Fibroblast of lung (primary cell): Measurements from ENCODE around the gene TCL1B. TPM values are rescaled to one million over a fixed set of nuclear protein-coding genes. Genes with fewer than 3 reads are reported as not detected.

Experiments
- DNase-seq, 2 donors: peaks; one replicate each; pipeline versions ENCODE4 v3.0.0 to v3.0.0-alpha.2; 2010; ENCODE audit warnings: low read depth in 2 of 2
- H2AFZ ChIP-seq: 2 replicates; pipeline ENCODE4 v1.5.1; 2012; ENCODE audit warnings: low read length, control low read depth, inconsistent platforms
- H3K27ac ChIP-seq: 2 replicates; pipeline ENCODE4 v1.5.1; 2011; ENCODE audit warnings: low read length, control low read depth; ENCODE audit not compliant: insufficient read depth
- H3K27me3 ChIP-seq: 2 replicates; pipeline ENCODE4 v1.5.1; 2011; ENCODE audit warnings: mild to moderate bottlenecking, low read length; ENCODE audit not compliant: control insufficient read depth, insufficient read depth
- H3K36me3 ChIP-seq: 2 replicates; pipeline ENCODE4 v1.5.1; 2011; ENCODE audit warnings: low read length; ENCODE audit not compliant: control insufficient read depth, insufficient read depth
- H3K4me1 ChIP-seq: 2 replicates; pipeline ENCODE4 v1.5.1; 2011; ENCODE audit warnings: low read length; ENCODE audit not compliant: control insufficient read depth, insufficient read depth; ENCODE audit errors: extremely low read depth
- H3K4me2 ChIP-seq: 2 replicates; pipeline ENCODE4 v1.5.1; 2011; ENCODE audit warnings: low read length, control low read depth; ENCODE audit not compliant: insufficient read depth; ENCODE audit errors: extremely low read depth
- H3K4me3 ChIP-seq, 4 experiments: fragments of 200-600 bp in 1 of 4; sonication (generic) in 1 of 4; replicated peaks in 1 of 4; 2 replicates each; pipeline ENCODE4 v1.5.1; 2011 to 2016; ENCODE audit warnings: low read length in 4 of 4, low read depth in 3 of 4, mild to moderate bottlenecking in 3 of 4, control low read depth in 2 of 4, inconsistent platforms in 1 of 4, mixed read lengths in 1 of 4; ENCODE audit not compliant: insufficient read depth in 1 of 4; ENCODE audit errors: control extremely low read depth in 1 of 4
- H3K79me2 ChIP-seq: 2 replicates; pipeline ENCODE4 v1.5.1; 2012; ENCODE audit warnings: mild to moderate bottlenecking, low read length, inconsistent platforms; ENCODE audit not compliant: control insufficient read depth, insufficient read depth
- H3K9ac ChIP-seq: 2 replicates; pipeline ENCODE4 v1.5.1; 2011; ENCODE audit warnings: mild to moderate bottlenecking, low read length, control low read depth; ENCODE audit not compliant: insufficient read depth
- H3K9me3 ChIP-seq: 2 replicates; pipeline ENCODE4 v1.5.1; 2012; ENCODE audit warnings: low read depth, low read length; ENCODE audit not compliant: control insufficient read depth, insufficient read depth
- H4K20me1 ChIP-seq: 2 replicates; pipeline ENCODE4 v1.5.1; 2011; ENCODE audit warnings: low read length; ENCODE audit not compliant: control insufficient read depth, insufficient read depth; ENCODE audit errors: extremely low read depth
- EZH2 ChIP-seq: IDR thresholded peaks from 2 replicates; pipeline ENCODE4 v1.5.1; 2012; ENCODE audit warnings: low read length, control low read depth, mild to moderate bottlenecking; ENCODE audit errors: missing control alignments
- polyA plus RNA-seq, 2 donors: library from polyadenylated mRNA; depleted of rRNA in 1 of 2; stranded (reverse) in 1 of 2; unstranded in 1 of 2; fragments of >200 nt; gene quantifications; 2 replicates each; pipeline ENCODE4 v1.2.1, GENCODE V29; 2011 to 2012; ENCODE audit warnings: missing spikeins in 1 of 2
- total RNA-seq: library from RNA; depleted of rRNA; stranded (reverse); fragments of >200 nt; gene quantifications from 2 replicates; pipeline ENCODE4 v1.2.1, GENCODE V29; 2014
- TF ChIP-seq, protein P1 (sequence below), 2 donors: IDR thresholded peaks in 1 of 2; conservative IDR thresholded peaks in 1 of 2; 1 replicate in 1 of 2; 2 replicates in 1 of 2; pipeline ENCODE4 v1.5.1; 2011 to 2012; ENCODE audit warnings: low read length in 2 of 2, control low read depth in 1 of 2, inconsistent platforms in 1 of 2, low read depth in 1 of 2, mild to moderate bottlenecking in 1 of 2

TCL1B gene
- total and polyA plus RNA-seq, 2 donors (not counting 1 experiment from before 2014, with no cell fraction given) = not detected

DNA sequence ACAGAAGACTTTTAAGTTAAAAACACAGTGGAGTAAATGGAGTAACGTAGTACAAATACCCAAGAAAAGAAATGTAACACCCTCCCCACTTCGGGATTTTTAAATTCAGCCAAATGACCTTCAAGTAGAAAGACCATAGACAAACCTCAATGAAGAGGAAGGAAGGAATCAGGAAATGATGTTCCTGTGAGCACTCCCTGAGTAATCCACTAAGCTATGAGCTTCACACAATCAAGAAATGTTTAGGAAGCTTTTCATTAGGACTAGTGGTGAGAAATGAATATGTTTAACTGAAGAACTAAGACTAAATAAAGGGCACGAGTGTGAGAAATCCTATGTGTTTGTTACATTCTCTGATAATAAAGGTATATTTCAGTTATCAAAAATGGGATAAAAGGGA lies 17.6 kb downstream of the TCL1B start:
- TF ChIP-seq, protein P1, sequence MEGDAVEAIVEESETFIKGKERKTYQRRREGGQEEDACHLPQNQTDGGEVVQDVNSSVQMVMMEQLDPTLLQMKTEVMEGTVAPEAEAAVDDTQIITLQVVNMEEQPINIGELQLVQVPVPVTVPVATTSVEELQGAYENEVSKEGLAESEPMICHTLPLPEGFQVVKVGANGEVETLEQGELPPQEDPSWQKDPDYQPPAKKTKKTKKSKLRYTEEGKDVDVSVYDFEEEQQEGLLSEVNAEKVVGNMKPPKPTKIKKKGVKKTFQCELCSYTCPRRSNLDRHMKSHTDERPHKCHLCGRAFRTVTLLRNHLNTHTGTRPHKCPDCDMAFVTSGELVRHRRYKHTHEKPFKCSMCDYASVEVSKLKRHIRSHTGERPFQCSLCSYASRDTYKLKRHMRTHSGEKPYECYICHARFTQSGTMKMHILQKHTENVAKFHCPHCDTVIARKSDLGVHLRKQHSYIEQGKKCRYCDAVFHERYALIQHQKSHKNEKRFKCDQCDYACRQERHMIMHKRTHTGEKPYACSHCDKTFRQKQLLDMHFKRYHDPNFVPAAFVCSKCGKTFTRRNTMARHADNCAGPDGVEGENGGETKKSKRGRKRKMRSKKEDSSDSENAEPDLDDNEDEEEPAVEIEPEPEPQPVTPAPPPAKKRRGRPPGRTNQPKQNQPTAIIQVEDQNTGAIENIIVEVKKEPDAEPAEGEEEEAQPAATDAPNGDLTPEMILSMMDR (conservative IDR thresholded peaks at IDR 0.05 in 1 of 2, IDR thresholded peaks at IDR 0.05 in 1 of 2; ENCODE audit: low read depth in 1 of 2, low read length in 2 of 2) = no peak
- no peak for TF ChIP-seq EZH2
- no peak overlapping the region for H3K27ac ChIP-seq
- no peak overlapping the region for H3K4me3 ChIP-seq
- H2AFZ ChIP-seq = no peak overlapping the region
- no peaks in the 10 kb centered on the region for H3K27me3 ChIP-seq
- H3K9me3 ChIP-seq = no peaks in the 10 kb centered on the region
- DNase-seq = no peak
- no peaks in the 10 kb centered on the region for H4K20me1 ChIP-seq
- H3K79me2 ChIP-seq = no peaks in the 10 kb centered on the region
- no peaks in the 10 kb centered on the region for H3K36me3 ChIP-seq
- H3K9ac ChIP-seq = no peak overlapping the region
- no peaks in the 10 kb centered on the region for H3K4me1 ChIP-seq
- no peak overlapping the region for H3K4me2 ChIP-seq

DNA sequence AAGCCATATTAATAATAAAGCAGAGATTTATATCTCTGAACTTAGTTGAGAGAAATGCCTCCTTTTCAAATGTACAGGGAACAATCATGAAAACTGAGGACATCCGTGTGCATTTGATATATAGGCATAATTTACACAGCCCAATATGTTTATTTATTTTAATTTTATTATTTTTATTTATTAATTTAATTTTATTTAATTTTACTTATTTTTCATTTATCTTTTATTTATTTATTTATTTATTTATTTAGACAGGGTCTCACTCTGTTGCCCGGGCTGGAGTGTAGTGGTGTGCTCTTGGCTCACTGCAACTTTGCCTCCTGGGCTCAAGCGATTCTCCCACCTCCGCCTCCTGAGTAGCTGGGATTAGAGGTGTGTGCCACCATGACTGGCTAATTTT lies 19.3 kb downstream of the TCL1B start:
- TF ChIP-seq, protein P1 (conservative IDR thresholded peaks at IDR 0.05 in 1 of 2, IDR thresholded peaks at IDR 0.05 in 1 of 2; ENCODE audit: low read depth in 1 of 2, low read length in 2 of 2) = no peak
- no peak for TF ChIP-seq EZH2
- Histone ChIP-seq H3K79me2 (no peaks in the 10 kb centered on the region), H4K20me1 (no peaks in the 10 kb centered on the region), H3K27ac (no peak overlapping the region), H3K9me3 (no peaks in the 10 kb centered on the region), H3K27me3 (no peaks in the 10 kb centered on the region), H3K4me2 (no peak overlapping the region), H2AFZ (no peak overlapping the region), H3K4me3 (no peak overlapping the region), H3K9ac (no peak overlapping the region), H3K4me1 (no peaks in the 10 kb centered on the region), H3K36me3 (no peaks in the 10 kb centered on the region)
- no peak for DNase-seq

DNA sequence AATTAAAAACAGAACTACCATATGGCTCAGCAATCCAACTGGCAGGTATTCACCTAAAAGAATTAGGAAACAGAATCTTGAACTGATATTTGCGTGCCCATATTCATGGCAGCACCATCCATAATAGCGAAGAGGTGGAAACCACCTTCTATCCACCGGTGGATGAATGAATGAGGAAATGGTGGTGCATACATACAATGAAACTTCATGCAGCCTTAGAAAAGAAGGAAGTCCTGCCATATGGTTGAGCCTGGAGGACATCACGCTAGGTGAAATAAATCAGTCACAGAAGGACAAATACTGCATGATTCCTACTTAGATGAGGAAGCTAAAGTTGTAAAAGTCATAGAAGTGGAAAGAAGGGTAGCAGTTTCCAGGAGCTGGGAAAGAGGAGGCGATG lies 21.1 kb downstream of the TCL1B start:
- no peak overlapping the region for H3K4me3 ChIP-seq
- no peaks in the 10 kb centered on the region for H3K79me2 ChIP-seq
- H2AFZ ChIP-seq = no peak overlapping the region
- H3K4me1 ChIP-seq = no peaks in the 10 kb centered on the region
- H3K9ac ChIP-seq = no peak overlapping the region
- no peak overlapping the region for H3K4me2 ChIP-seq
- H3K27me3 ChIP-seq = no peaks in the 10 kb centered on the region
- TF ChIP-seq, protein P1 (conservative IDR thresholded peaks at IDR 0.05 in 1 of 2, IDR thresholded peaks at IDR 0.05 in 1 of 2; ENCODE audit: low read depth in 1 of 2, low read length in 2 of 2) = no peak
- TF ChIP-seq EZH2 = no peak
- H3K9me3 ChIP-seq = no peaks in the 10 kb centered on the region
- H3K36me3 ChIP-seq = no peaks in the 10 kb centered on the region
- H4K20me1 ChIP-seq = no peaks in the 10 kb centered on the region
- no peak for DNase-seq
- H3K27ac ChIP-seq = no peak overlapping the region
